HEK293T (cell line): Measurements from ENCODE around the gene TEAD1.

Source experiments
- BHLHE40 ChIP-seq: fragments of 450-650 bp; IDR thresholded peaks from 2 replicates; pipeline ENCODE4 v1.6.1; 2016; ENCODE audit warnings: mild to moderate bottlenecking, moderate library complexity, borderline replicate concordance
- FOXK2 ChIP-seq: fragments of 450-650 bp; IDR thresholded peaks from 2 replicates; pipeline ENCODE4 v1.6.1; 2016; ENCODE audit warnings: mild to moderate bottlenecking
- HDGF ChIP-seq: fragments of 450-650 bp; IDR thresholded peaks from 2 replicates; pipeline ENCODE4 v1.6.1; 2017; ENCODE audit warnings: antibody characterized with exemption, borderline replicate concordance
- NFRKB ChIP-seq: fragments of 450-650 bp; IDR thresholded peaks from 2 replicates; pipeline ENCODE4 v1.6.1; 2016; ENCODE audit warnings: mild to moderate bottlenecking, moderate library complexity
- SP1 ChIP-seq: fragments of 450-650 bp; IDR thresholded peaks from 2 replicates; pipeline ENCODE4 v1.6.1; 2017
- SUZ12 ChIP-seq: fragments of 450-650 bp; IDR thresholded peaks from 2 replicates; pipeline ENCODE4 v1.6.1; 2016; ENCODE audit warnings: mild to moderate bottlenecking

DNA sequence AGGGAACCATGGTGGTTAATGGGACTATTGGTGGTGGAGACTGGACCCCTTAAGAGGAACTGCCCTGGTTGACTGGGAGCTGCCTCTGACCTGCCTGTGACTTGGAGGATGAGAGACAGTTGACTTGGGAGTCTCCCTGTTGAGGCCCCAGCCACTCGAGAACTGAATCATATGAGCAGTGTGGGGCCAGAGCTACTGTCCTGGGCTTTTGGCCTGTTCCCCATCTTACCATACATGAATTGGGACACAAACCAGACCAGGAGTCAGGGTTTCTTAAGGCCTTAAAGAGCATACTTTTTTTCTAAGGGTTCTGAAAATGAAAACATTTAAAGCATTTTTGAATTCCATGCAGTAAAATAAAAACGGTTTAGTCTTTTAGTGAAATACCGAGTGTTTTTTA, 92.8 kb downstream of the TEAD1 start:
- TF ChIP-seq FOXK2 = no peak
- TF ChIP-seq SP1 = no peak
- no peak for TF ChIP-seq SUZ12
- TF ChIP-seq HDGF = no peak
- TF ChIP-seq NFRKB = no peak
- no peak for TF ChIP-seq BHLHE40
